ENCODE data around the gene UNC5CL.

DNA sequence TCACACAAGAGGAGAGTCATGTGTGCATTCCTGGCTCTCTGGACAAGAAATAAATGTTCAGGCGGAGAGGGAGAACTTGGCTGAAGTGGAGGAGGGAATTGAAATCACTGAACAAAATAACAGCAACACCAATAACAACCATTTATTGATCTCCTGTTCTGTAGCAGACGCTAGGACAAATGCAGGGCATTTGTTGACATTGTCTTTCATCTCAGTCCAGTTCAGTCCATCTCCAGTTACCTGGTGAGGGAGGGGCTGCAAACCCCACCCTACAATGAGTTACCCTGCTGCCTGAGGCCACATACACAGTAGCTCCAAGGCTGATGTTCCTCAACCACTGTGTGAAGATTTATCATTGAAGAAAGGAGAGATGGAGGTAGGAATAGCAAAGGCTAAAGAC lies 27.3 kb downstream of the UNC5CL start:
- TF ChIP-seq, protein P1, sequence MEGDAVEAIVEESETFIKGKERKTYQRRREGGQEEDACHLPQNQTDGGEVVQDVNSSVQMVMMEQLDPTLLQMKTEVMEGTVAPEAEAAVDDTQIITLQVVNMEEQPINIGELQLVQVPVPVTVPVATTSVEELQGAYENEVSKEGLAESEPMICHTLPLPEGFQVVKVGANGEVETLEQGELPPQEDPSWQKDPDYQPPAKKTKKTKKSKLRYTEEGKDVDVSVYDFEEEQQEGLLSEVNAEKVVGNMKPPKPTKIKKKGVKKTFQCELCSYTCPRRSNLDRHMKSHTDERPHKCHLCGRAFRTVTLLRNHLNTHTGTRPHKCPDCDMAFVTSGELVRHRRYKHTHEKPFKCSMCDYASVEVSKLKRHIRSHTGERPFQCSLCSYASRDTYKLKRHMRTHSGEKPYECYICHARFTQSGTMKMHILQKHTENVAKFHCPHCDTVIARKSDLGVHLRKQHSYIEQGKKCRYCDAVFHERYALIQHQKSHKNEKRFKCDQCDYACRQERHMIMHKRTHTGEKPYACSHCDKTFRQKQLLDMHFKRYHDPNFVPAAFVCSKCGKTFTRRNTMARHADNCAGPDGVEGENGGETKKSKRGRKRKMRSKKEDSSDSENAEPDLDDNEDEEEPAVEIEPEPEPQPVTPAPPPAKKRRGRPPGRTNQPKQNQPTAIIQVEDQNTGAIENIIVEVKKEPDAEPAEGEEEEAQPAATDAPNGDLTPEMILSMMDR (IDR thresholded peaks at IDR 0.05) = no peak
- TF ChIP-seq POLR2A (IDR thresholded peaks at IDR 0.05) (no peak), POLR2AphosphoS5 (IDR thresholded peaks at IDR 0.05) (no peak)
